GM18519 (cell line): ENCODE data around the gene BAIAP2.
"Not testable (repeated sequence)": the region's sequence is repeated elsewhere in the genome, so short reads cannot be mapped to it uniquely, and the experiment has no call there.

Source experiments
- ATAC-seq: cut with Tn5 transposase; IDR thresholded peaks from one replicate; pipeline ENCODE4 v1.9.1; 2021; ENCODE audit warnings: mild to moderate bottlenecking, moderate library complexity; ENCODE audit not compliant: unreplicated experiment, low FRiP score

BAIAP2 gene

GRCh38 chr17:81132770-81133723 is 98.1 kb downstream of the BAIAP2 start:
- no peak for ATAC-seq

GRCh38 chr17:81134064-81134781 is 99.3 kb downstream of the BAIAP2 start:
- ATAC-seq: no peak

DNA sequence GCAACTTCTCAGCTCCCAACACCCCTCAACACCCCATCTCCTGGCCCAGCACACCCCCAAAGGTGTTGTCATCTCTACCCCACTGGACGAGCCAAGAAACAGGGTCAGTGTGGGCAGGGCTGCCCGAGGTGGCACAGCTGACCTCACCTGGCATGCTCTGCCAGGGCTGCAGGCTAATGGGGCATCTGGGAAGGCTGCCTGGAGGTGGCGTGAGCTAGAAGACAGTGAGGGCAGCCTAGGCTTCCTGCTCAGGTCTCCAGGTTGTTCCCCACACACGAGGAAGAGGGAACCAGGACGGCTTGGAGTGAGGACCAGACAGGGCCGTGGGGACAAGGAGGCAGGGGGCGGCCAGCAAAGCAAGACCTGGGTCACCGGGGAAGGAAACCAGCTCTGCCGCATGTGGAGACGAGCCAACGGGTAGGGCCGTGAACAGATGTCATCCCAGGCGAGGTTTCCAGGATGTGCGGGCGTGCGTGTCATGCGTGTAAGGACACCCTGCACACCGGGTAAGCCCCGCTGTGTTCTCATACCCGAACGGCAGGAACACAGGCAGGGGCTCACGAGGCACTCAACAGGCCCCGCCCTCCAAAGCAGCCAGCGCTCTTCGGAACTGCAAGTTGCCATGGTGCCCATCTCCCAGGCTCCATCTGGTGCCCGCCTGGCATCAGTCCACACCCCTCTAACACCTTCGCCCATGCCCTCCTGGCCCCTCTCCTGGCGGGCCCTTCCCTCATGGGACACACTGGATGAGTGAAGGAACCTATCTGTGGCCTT is 100.7 kb downstream of the BAIAP2 start:
- no peak for ATAC-seq

- ATAC-seq: no peak
Measured at GRCh38 chr17:81136366-81136765, 101.4 kb downstream of the BAIAP2 start.

DNA sequence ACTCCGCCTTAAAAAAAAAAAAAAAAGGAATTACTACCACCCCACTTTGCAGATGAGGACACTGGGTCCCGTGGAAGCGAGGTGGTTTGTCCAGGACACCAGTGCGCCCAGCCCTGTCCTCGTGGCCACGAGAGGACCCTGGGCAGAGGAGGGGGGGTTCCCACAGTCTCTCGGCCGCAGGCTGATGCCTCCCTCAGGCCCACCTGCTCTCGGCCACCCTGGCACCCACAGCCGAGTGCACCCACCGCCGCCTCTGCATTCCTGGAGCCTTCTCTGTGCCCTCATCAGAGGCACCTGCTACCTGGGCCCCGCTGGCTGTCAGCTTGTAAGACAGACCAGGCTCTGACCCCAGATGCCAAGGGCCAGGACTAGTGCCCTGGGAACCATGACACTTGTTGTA is 102.3 kb downstream of the BAIAP2 start:
- no peak for ATAC-seq

DNA sequence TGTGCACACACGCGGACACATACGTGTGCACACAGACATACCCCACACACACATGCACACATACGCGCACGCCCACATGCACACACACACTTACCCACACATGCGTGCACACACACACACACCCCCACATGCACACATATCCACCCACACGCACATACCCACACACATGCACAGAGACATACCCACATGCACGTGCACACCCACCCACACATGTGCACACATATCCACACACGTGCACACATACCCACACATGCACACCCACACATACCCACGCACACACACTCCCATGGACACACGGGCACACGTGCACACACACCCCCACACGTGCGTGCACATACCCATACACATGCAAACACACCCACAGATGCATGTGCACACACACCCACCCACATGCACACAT is 103.1 kb downstream of the BAIAP2 start:
- ATAC-seq: no peak

GRCh38 chr17:81138500-81138899 is 103.5 kb downstream of the BAIAP2 start:
- ATAC-seq: no peak

- no peak for ATAC-seq
Measured at GRCh38 chr17:81139428-81139827, 104.5 kb downstream of the BAIAP2 start.

- no peak for ATAC-seq
Measured at GRCh38 chr17:81140018-81140417, 105.1 kb downstream of the BAIAP2 start.

DNA sequence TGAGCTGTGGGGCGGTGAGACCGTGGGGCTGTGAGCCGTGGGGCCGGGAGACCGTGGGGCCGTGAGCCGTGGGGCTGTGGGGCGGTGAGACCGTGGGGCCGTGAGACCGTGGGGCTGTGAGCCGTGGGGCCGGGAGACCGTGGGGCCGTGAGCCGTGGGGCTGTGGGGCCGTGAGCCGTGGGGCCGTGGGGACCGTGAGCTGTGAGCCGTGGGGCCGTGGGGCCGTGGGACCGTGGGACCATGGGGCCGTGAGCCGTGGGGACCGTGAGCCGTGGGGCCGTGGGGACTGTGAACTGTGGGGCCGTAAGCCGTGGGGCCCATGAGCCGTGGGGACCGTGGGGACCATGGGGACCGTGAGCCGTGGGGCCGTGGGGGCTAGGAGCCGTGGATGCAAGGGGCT is 105.7 kb downstream of the BAIAP2 start:
- ATAC-seq: no peak

DNA sequence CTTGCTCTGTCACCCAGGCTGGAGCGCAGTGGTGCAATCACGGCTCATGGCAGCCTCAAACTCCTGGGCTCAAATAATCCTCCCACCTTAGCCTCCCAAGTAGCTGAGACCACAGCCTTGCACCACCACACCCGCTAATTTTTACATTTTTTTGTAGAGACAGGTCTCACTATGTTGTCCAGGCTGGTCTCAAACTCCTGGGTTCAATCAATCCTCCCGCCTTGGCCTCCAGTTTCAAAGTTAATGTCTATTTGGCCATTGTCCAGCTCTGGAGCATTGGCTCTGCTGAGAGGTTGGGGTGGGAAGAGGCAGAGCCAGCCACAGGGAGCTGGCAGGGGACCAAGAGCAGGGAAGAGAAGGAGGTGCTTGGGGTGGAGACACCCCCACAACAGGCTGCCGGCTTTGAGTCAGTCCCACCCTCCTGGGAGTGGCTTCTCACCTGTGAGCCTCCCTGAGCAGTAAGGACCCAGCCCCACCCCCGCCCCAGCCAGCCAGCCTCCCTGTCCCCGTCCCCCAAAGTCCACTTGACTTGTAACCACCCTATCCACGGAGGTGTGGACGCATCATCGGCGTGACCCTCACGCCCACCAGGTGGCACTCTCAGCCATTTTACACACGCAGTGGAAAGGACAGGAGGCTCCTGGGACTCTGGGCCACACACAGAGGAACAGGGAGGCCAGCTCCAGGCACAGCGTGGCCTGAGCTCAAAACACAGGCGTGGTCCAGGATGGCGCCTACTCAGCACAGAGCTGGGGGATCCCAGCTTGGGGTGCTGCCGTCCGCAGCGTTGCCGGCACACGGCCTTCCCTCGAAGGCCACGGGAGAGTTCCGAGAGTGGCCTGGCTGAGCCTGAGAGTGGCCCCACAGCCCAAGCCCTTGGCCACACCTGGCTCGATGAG is 107.6 kb downstream of the BAIAP2 start:
- no peak for ATAC-seq

DNA sequence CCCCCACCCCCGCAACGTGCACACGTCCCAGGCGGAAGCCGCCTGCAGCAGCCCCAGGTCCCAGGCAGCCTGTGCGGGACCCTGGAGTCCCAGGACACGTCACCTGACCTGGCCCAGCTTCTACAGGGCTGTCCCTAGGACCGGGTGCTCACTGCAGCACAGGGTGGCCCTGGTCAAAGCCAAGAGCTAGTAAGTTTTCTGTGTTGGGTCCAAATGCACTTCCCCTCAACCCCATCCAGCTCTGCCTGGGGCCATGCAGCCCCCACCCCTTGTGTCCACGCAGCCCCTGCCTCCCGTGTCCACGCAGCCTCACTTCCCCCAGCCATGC is 108.2 kb downstream of the BAIAP2 start:
- ATAC-seq: no peak

GRCh38 chr17:81143717-81144422 is 108.9 kb downstream of the BAIAP2 start:
- ATAC-seq: no peak

- ATAC-seq: no peak
Measured at GRCh38 chr17:81144423-81144781, 109.5 kb downstream of the BAIAP2 start.

DNA sequence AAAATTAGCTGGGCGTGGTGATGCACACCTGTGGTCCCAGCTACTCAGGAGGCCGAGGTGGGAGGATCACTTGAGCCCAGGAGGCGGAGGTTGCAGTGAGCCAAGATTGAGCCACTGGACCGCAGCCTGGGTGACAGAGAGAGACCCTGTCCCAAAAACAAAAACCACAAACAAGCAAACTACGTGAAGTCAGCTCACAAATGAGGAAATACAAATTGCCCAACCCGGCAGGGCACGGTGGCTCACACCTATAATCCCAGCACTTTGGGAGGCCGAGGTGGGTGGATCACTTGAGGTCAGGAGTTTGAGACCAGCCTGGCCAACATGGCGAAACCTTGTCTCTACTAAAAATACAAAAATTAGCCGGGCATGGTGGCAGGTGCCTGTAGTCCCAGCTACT is 111.3 kb downstream of the BAIAP2 start:
- ATAC-seq: not testable (repeated sequence)

DNA sequence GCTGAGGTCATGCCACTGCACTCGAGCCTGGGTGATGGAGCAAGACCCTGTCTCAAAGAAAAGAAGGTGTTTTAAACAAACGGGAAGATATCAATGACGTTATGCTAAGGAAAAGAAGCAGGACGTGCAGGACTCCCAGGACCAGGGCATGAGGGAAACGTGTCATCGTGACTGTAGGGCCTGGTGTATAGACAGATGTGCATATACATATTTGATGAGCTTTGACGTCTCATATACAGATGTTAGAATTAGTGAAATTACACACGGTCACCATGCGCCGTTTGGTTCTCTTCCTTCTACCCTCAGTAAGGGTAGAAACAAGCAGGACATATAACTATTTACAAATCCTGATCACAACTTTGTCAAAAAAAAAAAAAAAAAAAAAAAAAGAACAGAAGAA is 112.8 kb downstream of the BAIAP2 start:
- no peak for ATAC-seq

GRCh38 chr17:81148571-81148970 is 113.6 kb downstream of the BAIAP2 start:
- no peak for ATAC-seq

GRCh38 chr17:81148986-81149533 is 114.1 kb downstream of the BAIAP2 start:
- no peak for ATAC-seq

DNA sequence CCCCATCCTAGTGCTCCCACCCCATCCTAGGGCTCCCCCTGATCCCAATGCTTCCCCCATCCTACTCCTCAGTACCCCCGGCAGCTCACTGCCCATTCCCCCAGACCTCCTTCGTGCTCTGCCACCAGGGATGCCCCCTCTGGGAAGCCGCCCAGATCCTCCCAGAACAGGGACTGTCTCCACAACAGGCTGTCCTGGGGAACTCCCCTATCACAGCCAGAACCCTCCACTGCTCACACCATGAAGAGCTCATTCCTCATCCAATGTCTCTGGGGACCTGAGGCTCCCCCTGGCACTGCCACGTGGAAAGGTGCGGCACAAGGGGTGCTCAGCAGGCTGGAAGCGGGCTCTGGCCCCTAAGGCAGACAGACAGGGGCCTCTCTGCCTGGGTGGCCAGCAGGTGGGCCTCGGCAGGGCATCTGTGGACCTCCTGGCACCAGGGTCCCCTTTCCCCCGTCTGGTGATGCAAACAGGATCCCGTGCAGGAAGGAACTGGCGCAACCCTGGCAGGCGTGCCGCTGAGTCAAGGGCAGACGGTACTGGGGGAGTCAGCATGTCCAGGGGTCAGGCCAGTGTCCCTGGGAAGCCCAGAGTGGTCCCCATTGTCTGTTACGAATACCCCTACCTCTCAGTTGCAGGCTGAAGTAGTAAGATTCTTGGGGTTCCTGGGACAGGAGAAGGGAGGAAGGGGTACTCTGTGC is 115.6 kb downstream of the BAIAP2 start:
- ATAC-seq: no peak
